Small intestine (tissue), 7 donors: ENCODE data around the gene SLC51A. TPM values are rescaled to one million over a fixed set of nuclear protein-coding genes. Genes with fewer than 3 reads are reported as not detected.

ENCODE experiments used
- DNase-seq, 2 donors: peaks; one replicate each; pipeline versions ENCODE4 v3.0.0 to v3.0.0-alpha.2; 2013
- FAIRE-seq: peaks from 2 replicates; lab custom pipeline; 2012; peaks lifted over from hg19 to GRCh38; lab: Jason Lieb, UNC
- H3K27ac ChIP-seq, 3 donors: one replicate each; pipeline ENCODE4 v1.5.1; 2013; ENCODE audit warnings: low read length in 2 of 3, mild to moderate bottlenecking in 2 of 3, control low read depth in 1 of 3, inconsistent platforms in 1 of 3, low read depth in 1 of 3, moderate library complexity in 1 of 3
- H3K27me3 ChIP-seq, 3 donors: one replicate each; pipeline ENCODE4 v1.6.1; 2013; ENCODE audit warnings: low read length in 3 of 3, inconsistent platforms in 1 of 3; ENCODE audit not compliant: control insufficient read depth in 3 of 3, insufficient read depth in 3 of 3
- H3K36me3 ChIP-seq, 3 donors: one replicate each; pipeline ENCODE4 v1.6.1; 2013; ENCODE audit warnings: low read length in 3 of 3, inconsistent platforms in 1 of 3, low read depth in 1 of 3, mild to moderate bottlenecking in 1 of 3, moderate library complexity in 1 of 3; ENCODE audit not compliant: control insufficient read depth in 3 of 3, insufficient read depth in 2 of 3
- H3K4me1 ChIP-seq, 3 donors: one replicate each; pipeline ENCODE4 v1.6.1; 2013; ENCODE audit warnings: low read length in 2 of 3, inconsistent platforms in 1 of 3, low read depth in 1 of 3, mild to moderate bottlenecking in 1 of 3, moderate library complexity in 1 of 3; ENCODE audit not compliant: control insufficient read depth in 3 of 3, insufficient read depth in 2 of 3
- H3K4me3 ChIP-seq, 3 donors: one replicate each; pipeline ENCODE4 v1.5.1; 2013; ENCODE audit warnings: low read length in 3 of 3, control low read depth in 1 of 3, inconsistent platforms in 1 of 3, low read depth in 1 of 3, mild to moderate bottlenecking in 1 of 3, moderate library complexity in 1 of 3
- H3K9me3 ChIP-seq, 2 donors: one replicate each; pipeline ENCODE4 v1.6.1; 2013; ENCODE audit warnings: low read depth in 1 of 2, low read length in 1 of 2; ENCODE audit not compliant: control insufficient read depth in 2 of 2, insufficient read depth in 1 of 2
- WGBS, 3 donors: extraction: QIAGEN DNeasy Blood & Tissue Kit; methylation state at CpG; one replicate each; pipeline ENCODE4 v1.1.7; 2013; 5-methylcytosine and 5-hydroxymethylcytosine counted together
- polyA plus RNA-seq, 4 donors: library from polyadenylated mRNA; stranded (reverse) in 3 of 4; unstranded in 1 of 4; fragments of 200-250 nt in 3 of 4; fragments of 120-200 nt in 1 of 4; gene quantifications; one replicate each; pipeline versions ENCODE4 v1.2.1 to v1.2.3, GENCODE V29; 2013
- donor health status: healthy with polysubstance abuse.
- donor health status: control.
- donor health status: control.
- donor health status: Bipolar disorder and iron deficiency.
- donor health status: healthy.

SLC51A gene
- polyA plus RNA-seq, 4 donors: 25.0 to 143 (median 72.4) TPM

DNA sequence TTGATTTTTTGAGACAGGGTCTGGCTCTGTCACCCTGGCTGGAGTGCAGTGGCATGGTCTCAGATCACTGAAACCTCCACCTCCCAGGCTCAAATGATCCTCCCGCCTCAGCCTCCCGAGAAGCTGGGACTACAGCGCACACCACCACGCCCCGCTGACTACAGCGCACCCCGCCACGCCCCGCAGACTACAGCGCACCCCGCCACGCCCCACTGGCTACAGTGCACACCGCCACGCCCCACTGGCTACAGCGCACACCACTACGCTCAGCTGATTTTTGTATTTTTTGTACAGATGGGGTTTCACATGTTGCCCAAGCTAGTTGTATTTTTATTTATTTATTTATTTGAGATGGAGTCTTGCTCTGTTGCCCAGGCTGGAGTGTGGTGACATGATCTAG, 35.6 kb downstream of the SLC51A start:
- DNase-seq (no peak), FAIRE-seq (no peak)
- Histone ChIP-seq H3K4me3 (no peak overlapping the region), H3K36me3 (peaks cover 4 to 48% (median 12%) of the 10 kb centered on the region in 3 donors), H3K27ac (no peak overlapping the region), H3K9me3 (no peaks in the 10 kb centered on the region), H3K27me3 (no peaks in the 10 kb centered on the region), H3K4me1 (no peaks in the 10 kb centered on the region)
- WGBS, 3 donors: 96 to 97% (median 97%) methylated on average over 16 of the region's 16 CpGs

- WGBS, 3 donors: 44 to 56% (median 54%) methylated on average over 5 of the region's 5 CpGs
- no peak for FAIRE-seq
These were observed 38.3 kb downstream of the SLC51A start for GRCh38 chr3:196254376-196255283.

DNA sequence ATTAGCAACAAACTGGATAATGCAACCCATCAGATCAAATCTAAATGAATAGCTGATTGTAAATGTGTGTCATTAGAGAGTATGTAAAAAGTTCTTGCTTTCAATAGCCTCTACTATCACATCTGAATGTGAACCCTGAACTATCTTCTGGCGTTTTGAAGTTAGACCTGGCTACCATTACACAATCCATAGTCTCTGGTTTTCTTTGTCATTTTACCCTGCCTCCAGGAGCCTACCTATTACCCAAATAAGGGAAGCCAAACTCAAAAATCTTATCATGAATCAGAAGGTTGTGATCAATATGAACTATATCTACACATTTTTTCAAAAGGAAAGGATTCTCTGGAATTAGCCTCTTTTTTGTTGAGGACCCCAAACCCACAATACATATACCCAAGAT, 39.4 kb downstream of the SLC51A start:
- H3K27ac ChIP-seq: no peak overlapping the region
- 15 to 64% (median 36%) methylated on average over 1 of the region's 1 CpG for WGBS, 3 donors
- no peaks in the 10 kb centered on the region for H3K9me3 ChIP-seq
- no peaks in the 10 kb centered on the region for H3K4me1 ChIP-seq
- H3K4me3 ChIP-seq: no peak overlapping the region
- peaks cover 5 to 40% (median 10%) of the 10 kb centered on the region in 3 donors for H3K36me3 ChIP-seq
- FAIRE-seq (no peak), DNase-seq (peak in 1 of 2 donors; percentile 36)
- no peaks in the 10 kb centered on the region for H3K27me3 ChIP-seq

More at GRCh38 chr3:196254376-196255283, 38.3 kb downstream of the SLC51A start:
- peak in 1 of 2 donors; percentile 11 for DNase-seq
- no peaks in the 10 kb centered on the region for H3K4me1 ChIP-seq
- no peaks in the 10 kb centered on the region for H3K27me3 ChIP-seq
- H3K4me3 ChIP-seq: no peak overlapping the region
- H3K9me3 ChIP-seq: no peaks in the 10 kb centered on the region
- H3K36me3 ChIP-seq: peaks cover 5 to 37% (median 10%) of the 10 kb centered on the region in 3 donors
- H3K27ac ChIP-seq: no peak overlapping the region

GRCh38 chr3:196260784-196261183, 44.5 kb downstream of the SLC51A start:
- Histone ChIP-seq H3K27ac (no peak overlapping the region), H3K36me3 (peaks cover 5 to 39% (median 9%) of the 10 kb centered on the region in 3 donors), H3K9me3 (no peaks in the 10 kb centered on the region), H3K27me3 (no peaks in the 10 kb centered on the region), H3K4me3 (no peak overlapping the region), H3K4me1 (no peaks in the 10 kb centered on the region)
- FAIRE-seq: no peak
- 97 to 99% (median 99%) methylated on average over 4 of the region's 4 CpGs for WGBS, 3 donors
- no peak for DNase-seq

DNA sequence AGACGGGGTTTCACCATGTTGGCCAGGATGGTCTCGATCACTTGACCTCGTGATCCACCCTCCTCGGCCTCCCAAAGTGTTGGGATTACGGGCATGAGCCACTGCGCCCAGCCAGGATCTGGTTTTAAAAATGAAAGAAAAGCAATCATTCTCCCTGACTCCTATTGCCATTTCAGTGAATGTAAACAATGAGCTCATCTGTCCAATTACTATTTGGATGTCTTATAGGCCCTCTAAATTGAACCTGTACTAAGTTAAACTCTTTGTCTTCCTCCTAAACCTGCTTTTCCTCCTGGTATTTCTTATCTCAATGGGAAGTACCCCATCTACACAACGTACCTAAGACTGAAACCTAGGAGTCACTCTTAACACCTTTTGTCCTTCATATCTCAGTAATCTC, 47.5 kb downstream of the SLC51A start:
- 83 to 90% (median 85%) methylated on average over 7 of the region's 7 CpGs for WGBS, 3 donors
- no peaks in the 10 kb centered on the region for H3K4me1 ChIP-seq
- no peaks in the 10 kb centered on the region for H3K27me3 ChIP-seq
- peaks cover 3 to 51% (median 4%) of the 10 kb centered on the region in 3 donors for H3K36me3 ChIP-seq
- H3K9me3 ChIP-seq: no peaks in the 10 kb centered on the region
- no peak for FAIRE-seq
- H3K4me3 ChIP-seq: no peak overlapping the region
- H3K27ac ChIP-seq: no peak overlapping the region
- no peak for DNase-seq

- no peaks in the 10 kb centered on the region for H3K27me3 ChIP-seq
- H3K27ac ChIP-seq: no peak overlapping the region
- WGBS, 3 donors: 75 to 78% (median 77%) methylated on average over 9 of the region's 9 CpGs
- DNase-seq (no peak), FAIRE-seq (no peak)
- peaks cover 7 to 51% (median 18%) of the 10 kb centered on the region in 3 donors for H3K36me3 ChIP-seq
- no peak overlapping the region for H3K4me3 ChIP-seq
- no peaks in the 10 kb centered on the region for H3K4me1 ChIP-seq
- H3K9me3 ChIP-seq: peaks cover 0 to 9% of the 10 kb centered on the region in 2 donors
These were observed 52.2 kb downstream of the SLC51A start for GRCh38 chr3:196268284-196269163.

- Histone ChIP-seq H3K4me3 (no peak overlapping the region), H3K9me3 (peaks cover 0 to 14% of the 10 kb centered on the region in 2 donors), H3K27ac (no peak overlapping the region), H3K27me3 (no peaks in the 10 kb centered on the region), H3K4me1 (no peaks in the 10 kb centered on the region), H3K36me3 (peaks cover 7 to 54% (median 19%) of the 10 kb centered on the region in 3 donors)
- DNase-seq: no peak
- 89 to 95% (median 94%) methylated on average over 5 of the region's 5 CpGs for WGBS, 3 donors
- FAIRE-seq: no peak
These were observed 54.2 kb downstream of the SLC51A start for GRCh38 chr3:196270499-196270898.

DNA sequence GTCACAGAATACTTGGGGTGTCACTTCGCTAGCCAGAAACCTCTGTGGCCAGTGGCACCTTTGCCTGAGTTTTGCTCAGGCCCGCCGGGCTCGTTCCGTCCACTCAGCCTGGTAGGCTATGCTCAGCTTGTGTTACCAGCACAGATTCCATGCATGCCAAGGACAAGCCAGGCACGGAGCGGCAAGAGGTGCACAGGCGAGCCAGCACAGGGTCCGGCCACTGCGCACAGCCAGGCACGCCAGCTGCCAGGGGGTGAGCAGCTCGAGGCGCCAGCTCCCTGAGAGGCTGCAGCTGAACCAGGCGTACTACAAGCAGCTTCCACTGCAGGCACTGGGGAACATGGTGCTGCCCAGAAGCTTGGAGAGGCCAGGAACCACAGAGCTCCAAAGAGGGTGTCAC, 56.5 kb downstream of the SLC51A start:
- 97 to 98% (median 97%) methylated on average over 14 of the region's 14 CpGs for WGBS, 3 donors
- H3K36me3 ChIP-seq: peaks cover 4 to 33% (median 19%) of the 10 kb centered on the region in 3 donors

More for the DNA sequence above, 56.5 kb downstream of the SLC51A start:
- peaks cover 0 to 14% of the 10 kb centered on the region in 2 donors for H3K9me3 ChIP-seq
- H3K4me3 ChIP-seq: no peak overlapping the region
- FAIRE-seq (no peak), DNase-seq (no peak)
- no peak overlapping the region for H3K27ac ChIP-seq
- H3K27me3 ChIP-seq: no peaks in the 10 kb centered on the region
- H3K4me1 ChIP-seq: peaks cover 0 to under 1% (median 0%) of the 10 kb centered on the region in 3 donors
